GM21529 (cell line): ENCODE data around the gene GMEB1.
"Not testable (repeated sequence)": the region's sequence is repeated elsewhere in the genome, so short reads cannot be mapped to it uniquely, and the experiment has no call there.

Source experiments
- ATAC-seq: cut with Tn5 transposase; IDR thresholded peaks from one replicate; pipeline ENCODE4 v1.9.1; 2021; ENCODE audit not compliant: unreplicated experiment

GMEB1 gene

GRCh38 chr1:28668191-28668955, at the start of gene GMEB1:
Gene GMEB1 (plus strand): TSS chr1:28668784. CDS start chr1:28683613, 14,829 bp downstream.
- peak; percentile 69 for ATAC-seq

GRCh38 chr1:28631713-28632112, 36.9 kb upstream of the GMEB1 start:
- ATAC-seq: no peak

GRCh38 chr1:28632560-28632959, 36.0 kb upstream of the GMEB1 start:
- no peak for ATAC-seq

- no peak for ATAC-seq
These were observed 27.8 kb upstream of the GMEB1 start for GRCh38 chr1:28640766-28641165.

GRCh38 chr1:28642056-28642846, 26.3 kb upstream of the GMEB1 start:
- peak; percentile 15 for ATAC-seq

GRCh38 chr1:28642847-28643635, 25.5 kb upstream of the GMEB1 start, which contains the start of gene TAF12:
Gene TAF12 (minus strand): TSS chr1:28643067. CDS start chr1:28622081, 20,986 bp downstream.
- ATAC-seq: peak; percentile 72

GRCh38 chr1:28644494-28644893, 24.1 kb upstream of the GMEB1 start:
- ATAC-seq: no peak

GRCh38 chr1:28645406-28645805, 23.2 kb upstream of the GMEB1 start:
- not testable (repeated sequence) for ATAC-seq

- no peak for ATAC-seq
These were observed 22.5 kb upstream of the GMEB1 start for GRCh38 chr1:28646040-28646439.

- peak; percentile 62 for ATAC-seq
These were observed 20.5 kb upstream of the GMEB1 start for GRCh38 chr1:28648008-28648473.

- peak; percentile 68 for ATAC-seq
These were observed 19.9 kb upstream of the GMEB1 start, which contains the start of gene RNU11 for GRCh38 chr1:28648474-28649198. Gene RNU11 (plus strand): TSS chr1:28648600.

- not testable (repeated sequence) for ATAC-seq
These were observed 15.5 kb upstream of the GMEB1 start for GRCh38 chr1:28653063-28653462.

GRCh38 chr1:28653870-28654269, 14.7 kb upstream of the GMEB1 start:
- not testable (repeated sequence) for ATAC-seq

GRCh38 chr1:28655448-28656311, 12.9 kb upstream of the GMEB1 start:
- not testable (repeated sequence) for ATAC-seq

- ATAC-seq: no peak
These were observed 12.2 kb upstream of the GMEB1 start for GRCh38 chr1:28656335-28656734.

- no peak for ATAC-seq
These were observed 4.6 kb upstream of the GMEB1 start for GRCh38 chr1:28663871-28664470.

GRCh38 chr1:28666806-28667205, 1.8 kb upstream of the GMEB1 start:
- no peak for ATAC-seq

GRCh38 chr1:28668956-28669723, 556 bp downstream of the GMEB1 start:
- ATAC-seq: peak; percentile 43
